OCI-LY1 (cell line): ENCODE data around the gene SPOCK1.

ENCODE experiments used
- CTCF ChIP-seq: fragments of 200-600 bp; sonication (generic), shearing (Covaris generic); IDR thresholded peaks from 2 replicates; pipeline ENCODE4 v1.5.1; 2017; ENCODE audit warnings: mild to moderate bottlenecking, antibody characterized with exemption, low read length, moderate library complexity, mixed read lengths
- EZH2 ChIP-seq: fragments of 200-600 bp; sonication (generic), shearing (Covaris generic); IDR thresholded peaks from 2 replicates; pipeline ENCODE4 v1.8.0; 2017; ENCODE audit warnings: borderline replicate concordance, mixed run types, mild to moderate bottlenecking, antibody characterized with exemption, low read length, moderate library complexity, mixed read lengths

GRCh38 chr5:137082951-137083350 is 416.2 kb downstream of the SPOCK1 start:
- no peak for TF ChIP-seq CTCF
- no peak for TF ChIP-seq EZH2
